GM23338 (cell line): Measurements from ENCODE around the gene CACNA1B.

Source experiments
- CTCF ChIP-seq, 2 experiments: fragments of 200-600 bp in 1 of 2; sonication (generic) in 1 of 2; conservative IDR thresholded peaks; 2 replicates each; pipeline versions ENCODE4 v1.5.1 to v1.6.1; 2016 to 2017; ENCODE audit warnings: antibody characterized with exemption in 2 of 2, low read depth in 2 of 2, mild to moderate bottlenecking in 2 of 2, moderate library complexity in 1 of 2
- EZH2 ChIP-seq: fragments of 200-600 bp; sonication (generic); IDR thresholded peaks from one replicate; pipeline ENCODE4 v1.8.0; 2017; ENCODE audit warnings: antibody characterized with exemption, mild to moderate bottlenecking, low read depth; ENCODE audit not compliant: unreplicated experiment
- EZH2phosphoT487 ChIP-seq: fragments of 200-600 bp; sonication (generic); IDR thresholded peaks from one replicate; pipeline ENCODE4 v1.8.1; 2018; ENCODE audit warnings: antibody characterized with exemption; ENCODE audit not compliant: unreplicated experiment
- POLR2AphosphoS5 ChIP-seq: IDR thresholded peaks from 2 replicates; pipeline ENCODE4 v1.6.1; 2016; ENCODE audit warnings: antibody characterized with exemption, low read depth

- no peak for TF ChIP-seq CTCF (conservative IDR thresholded peaks at IDR 0.05; ENCODE audit: low read depth in 2 of 2)
- no peak for TF ChIP-seq EZH2
- TF ChIP-seq EZH2phosphoT487: no peak
- TF ChIP-seq POLR2AphosphoS5: no peak
These were observed 234.6 kb downstream of the CACNA1B start for GRCh38 chr9:138112090-138112748.
